Hematopoietic multipotent progenitor cell treated with erythropoietin and hydrocortisone succinate and interleukin-3 and kit ligand, for 17 days (in vitro differentiated cells): ENCODE results near the gene FGFR2.

ENCODE experiments used
- DNase-seq: peaks from one replicate; pipeline ENCODE4 v3.0.0-alpha.2; 2015; ENCODE audit warnings: low spot score

FGFR2 gene

DNA sequence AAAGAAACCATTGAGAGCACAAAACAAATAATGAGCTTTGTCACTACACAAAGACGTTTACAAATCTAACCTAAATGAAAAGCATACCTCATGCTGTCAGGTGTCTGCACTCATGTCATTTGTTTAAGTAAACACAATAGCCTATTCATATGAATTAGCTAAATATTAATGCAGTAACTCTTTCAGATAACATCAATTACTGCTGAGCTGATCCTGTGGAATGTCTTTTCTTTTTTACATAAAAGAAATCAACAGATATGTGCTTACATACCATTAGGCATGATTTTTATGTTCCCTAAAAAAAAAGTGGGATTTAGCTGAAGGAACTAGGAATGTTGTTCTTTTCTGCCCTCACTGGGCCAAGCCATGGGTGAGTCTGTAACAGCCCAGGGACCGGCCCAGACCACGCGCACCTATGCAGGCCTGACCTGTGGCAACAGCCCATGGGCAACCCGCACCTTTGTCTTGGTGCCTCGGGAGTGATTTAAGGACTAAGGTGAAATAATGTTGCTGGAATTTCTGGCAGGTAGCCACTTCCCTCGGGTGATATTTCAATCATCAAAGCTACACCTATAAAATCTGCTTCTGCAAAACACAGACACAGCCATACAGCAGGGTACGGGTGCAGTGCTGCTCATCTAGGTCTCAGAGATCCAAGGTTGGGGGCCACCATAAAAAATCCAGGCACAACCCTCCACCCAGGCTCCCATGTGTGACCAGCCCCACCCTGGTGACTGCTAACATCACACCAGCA, 44.6 kb downstream of the FGFR2 start:
- no peak for DNase-seq

DNA sequence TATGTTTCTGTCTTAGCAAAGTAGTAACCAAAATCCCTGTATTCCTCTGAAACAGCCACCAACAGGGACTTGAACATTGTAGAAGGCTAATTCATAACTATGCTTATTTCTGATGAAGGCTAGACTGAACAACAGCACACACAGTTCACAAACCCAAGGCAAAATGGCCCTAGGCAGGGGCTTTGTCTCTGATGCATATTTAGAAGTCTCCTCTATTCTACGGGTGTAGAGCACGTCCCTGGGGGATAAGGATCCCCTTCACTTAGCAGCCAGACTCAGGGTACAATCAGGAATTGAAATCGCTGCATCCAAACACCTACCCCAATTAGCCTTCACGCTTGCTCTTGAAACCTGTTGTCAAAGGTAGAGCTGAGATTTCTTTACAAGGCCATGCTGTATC, 45.5 kb downstream of the FGFR2 start:
- no peak for DNase-seq

GRCh38 chr10:121551210-121551885, 46.9 kb downstream of the FGFR2 start:
- DNase-seq, result no peak

- DNase-seq, result no peak
Measured at GRCh38 chr10:121544301-121544869, 53.9 kb downstream of the FGFR2 start.

- DNase-seq, result no peak
Measured at GRCh38 chr10:121543545-121543944, 54.7 kb downstream of the FGFR2 start.

- DNase-seq, result no peak
Measured at GRCh38 chr10:121541450-121542120, 56.7 kb downstream of the FGFR2 start.

DNA sequence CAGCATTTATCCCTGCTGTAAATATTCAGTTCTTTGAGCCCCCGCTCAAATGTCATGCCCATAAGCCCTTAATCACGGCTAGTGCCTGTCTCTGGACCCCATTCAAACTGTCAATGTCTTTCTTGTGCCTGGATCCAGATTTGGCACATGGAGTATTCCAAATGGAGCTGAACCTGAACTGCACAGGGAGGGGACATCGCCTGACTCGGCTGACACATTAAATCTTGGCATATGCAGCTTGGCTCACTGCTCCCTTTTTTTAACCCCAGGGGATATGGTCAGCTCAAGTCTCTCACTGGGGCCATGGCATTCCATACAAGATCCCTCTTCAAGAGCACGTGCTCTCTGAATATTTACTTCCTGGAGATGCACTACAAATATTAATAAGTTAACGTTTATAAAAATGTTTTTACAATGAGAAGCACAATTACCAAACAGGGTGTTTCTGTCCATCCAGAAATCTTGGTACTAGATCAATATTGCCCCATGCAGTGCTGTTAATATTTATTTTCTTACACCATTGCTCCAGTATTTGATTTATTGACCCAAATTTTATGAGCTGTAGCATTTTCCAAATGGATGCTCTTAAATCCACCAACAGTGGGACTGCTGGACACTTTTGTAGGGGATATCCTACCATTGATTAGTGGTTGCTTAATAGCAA, 57.4 kb downstream of the FGFR2 start:
- no peak for DNase-seq

DNA sequence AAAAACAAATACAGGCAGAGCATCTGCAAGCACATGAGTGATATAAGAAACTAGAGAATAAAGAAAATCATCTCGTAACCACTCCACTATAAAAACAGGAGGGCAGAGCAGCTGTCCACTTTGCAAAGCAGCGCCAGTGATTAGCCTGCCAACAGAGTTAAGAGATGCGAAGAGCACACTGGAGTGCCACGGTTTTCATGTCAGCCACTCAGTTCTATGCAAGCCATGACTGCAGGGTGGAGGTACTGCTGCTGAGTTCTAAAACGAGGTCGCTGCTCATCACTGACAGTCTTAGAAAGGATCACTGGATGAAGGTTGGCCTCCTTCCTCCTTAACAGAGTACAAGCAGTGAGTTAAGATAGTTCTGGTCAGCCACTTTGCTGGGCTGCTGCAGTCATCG, 58.5 kb downstream of the FGFR2 start:
- DNase-seq, result no peak

DNA sequence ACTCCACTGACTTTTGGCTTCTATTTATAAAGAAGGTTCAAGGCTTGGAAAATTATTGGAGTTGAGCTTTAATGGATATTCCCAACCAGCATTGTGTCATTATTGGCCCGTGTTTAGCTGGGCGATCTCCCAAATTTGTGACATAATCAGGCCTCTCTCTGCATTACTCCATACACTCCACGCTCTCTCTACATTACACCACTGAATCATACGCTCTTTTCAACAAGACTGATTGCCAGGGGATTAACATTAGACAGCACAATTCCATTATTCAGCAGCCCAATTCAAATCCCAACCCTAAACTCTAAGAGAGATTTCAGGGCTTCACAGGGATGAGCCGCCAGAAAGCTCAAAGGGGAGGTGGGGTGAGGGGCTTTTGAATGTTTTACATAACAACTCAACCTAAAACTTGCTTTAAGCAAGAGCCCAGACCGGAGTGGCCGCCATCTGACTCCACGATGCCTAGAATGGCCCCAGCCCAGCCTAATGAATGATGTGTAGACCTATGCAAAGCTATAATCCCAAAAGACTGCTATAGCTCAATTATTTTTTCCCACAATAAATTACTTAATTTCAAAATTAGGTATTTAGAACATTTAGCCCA, 61.8 kb downstream of the FGFR2 start:
- DNase-seq, result no peak

- DNase-seq, result no peak
Measured at GRCh38 chr10:121535381-121535780, 62.9 kb downstream of the FGFR2 start.

DNA sequence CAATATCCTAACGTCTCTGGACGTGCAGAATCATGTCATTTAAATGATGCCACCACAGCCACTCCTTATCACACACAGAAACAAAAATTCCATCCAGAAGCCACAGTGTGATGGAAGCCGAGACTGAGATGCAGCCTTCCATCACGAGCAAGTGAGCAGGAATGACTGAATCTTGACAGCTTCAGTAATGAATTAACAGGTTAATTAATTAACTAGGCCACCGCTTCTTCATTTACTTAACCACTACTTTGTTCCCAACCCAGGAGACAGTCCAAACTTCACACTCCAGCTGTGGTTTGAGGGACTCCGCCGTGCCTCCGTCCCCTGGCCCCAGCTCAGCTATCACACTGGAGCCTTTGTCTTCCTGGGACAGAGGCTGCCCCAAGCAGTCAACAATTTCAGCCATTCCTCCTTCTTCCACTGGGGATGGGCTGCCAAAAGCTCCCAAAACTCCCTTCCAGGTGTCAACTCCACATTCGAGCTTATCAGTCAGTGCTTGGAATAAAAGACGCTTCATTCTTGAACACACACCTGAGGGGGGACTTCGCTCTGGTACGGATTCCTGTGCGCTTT, 65.9 kb downstream of the FGFR2 start:
- DNase-seq, result no peak

DNA sequence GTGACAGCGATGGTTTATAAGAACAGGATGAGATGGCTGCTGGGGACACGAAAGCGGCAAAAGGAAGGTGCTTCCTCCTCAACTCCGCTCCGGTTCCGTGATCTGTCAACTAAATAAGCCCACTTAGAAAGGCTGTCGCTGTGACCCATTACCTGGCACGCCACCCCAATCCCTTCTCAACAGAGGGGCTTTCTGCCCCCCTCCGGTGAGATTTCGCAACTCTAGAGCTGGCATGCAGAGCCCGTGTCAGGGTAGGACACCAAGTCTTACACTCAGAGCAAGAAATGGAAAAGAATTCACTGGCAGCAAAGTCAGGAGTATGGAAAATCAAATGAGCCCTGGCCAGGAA, 66.4 kb downstream of the FGFR2 start:
- DNase-seq, result no peak

GRCh38 chr10:121531076-121531829, 67.0 kb downstream of the FGFR2 start:
- DNase-seq, result no peak

DNA sequence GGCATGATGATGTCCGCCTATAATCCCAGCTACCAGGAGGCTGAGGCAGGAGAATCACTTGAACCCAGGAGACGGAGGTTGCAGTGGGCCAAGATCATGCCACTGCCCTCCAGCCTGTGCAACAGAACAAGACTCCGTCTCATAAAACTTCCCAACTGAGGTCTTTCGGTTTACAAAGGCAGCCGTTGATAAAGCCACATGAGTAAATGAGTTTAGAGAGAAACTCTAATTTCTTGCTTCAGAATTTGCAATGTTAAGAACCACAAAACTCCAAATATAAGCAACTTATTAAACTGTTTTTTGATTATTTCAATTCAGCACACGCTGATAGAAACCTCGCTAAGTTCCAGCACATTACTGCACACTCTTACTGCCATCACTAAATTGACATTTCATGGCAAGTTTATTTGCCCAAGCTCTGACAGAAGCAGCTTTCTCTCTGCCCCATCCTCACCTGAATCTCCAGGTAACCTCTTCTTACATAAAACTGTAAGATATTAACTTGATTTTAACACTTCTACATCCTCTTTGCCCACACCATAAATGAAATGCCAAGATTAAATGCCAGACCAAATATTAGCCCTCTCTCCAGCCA, 67.7 kb downstream of the FGFR2 start:
- no peak for DNase-seq

DNA sequence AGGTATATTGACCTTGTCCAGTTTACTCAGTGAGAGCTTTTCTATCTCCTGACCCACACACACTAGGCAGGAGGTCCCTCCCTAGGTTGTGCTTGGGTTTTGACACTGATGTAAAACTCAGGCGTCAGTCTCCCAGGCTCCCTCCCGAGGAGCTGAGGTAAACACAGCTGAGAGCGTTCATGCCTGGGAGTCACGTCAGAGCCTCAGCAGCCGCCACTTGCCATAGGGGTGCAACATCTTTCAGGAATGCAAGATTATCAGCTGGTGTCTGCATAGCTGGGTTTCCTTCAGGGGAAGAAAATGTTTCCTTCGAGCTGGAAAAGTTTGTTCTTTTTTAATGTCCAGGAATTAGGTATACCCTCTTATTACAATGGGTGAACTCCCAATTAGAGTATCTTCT, 70.6 kb downstream of the FGFR2 start:
- DNase-seq, result no peak

GRCh38 chr10:121526801-121527221, 71.4 kb downstream of the FGFR2 start:
- no peak for DNase-seq

DNA sequence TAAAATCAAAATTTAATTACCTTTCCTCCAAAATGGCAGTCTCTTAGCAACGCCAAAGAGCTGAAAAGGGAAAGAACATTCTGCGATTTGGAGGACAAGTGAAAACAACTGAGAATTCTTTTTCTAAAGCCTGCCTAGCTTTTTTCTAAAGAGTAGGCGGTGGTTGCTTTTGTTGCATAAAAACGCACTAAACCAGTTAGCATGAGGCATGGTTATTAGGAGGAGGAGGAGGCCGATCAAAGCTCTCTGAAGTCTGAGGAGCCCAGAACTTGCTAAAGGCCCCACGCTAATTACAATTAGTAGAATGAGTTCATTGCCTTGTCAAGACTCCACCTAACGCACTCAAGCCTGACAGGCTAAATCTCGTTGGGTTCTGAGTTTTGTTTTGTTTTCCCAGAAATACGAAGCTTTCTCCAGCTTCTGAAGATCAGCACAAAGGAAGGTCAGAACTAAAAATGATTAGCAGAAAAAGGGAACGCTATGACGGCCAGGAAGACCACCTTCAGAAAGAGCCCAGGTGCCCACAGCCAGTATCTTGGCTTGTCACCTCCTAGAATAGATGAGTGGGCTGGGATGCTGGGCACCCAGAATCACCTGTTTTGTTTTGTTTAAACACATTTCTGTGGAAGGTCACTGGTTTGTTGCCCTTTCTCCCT, 72.0 kb downstream of the FGFR2 start:
- no peak for DNase-seq

GRCh38 chr10:121525251-121526134, 72.8 kb downstream of the FGFR2 start:
- DNase-seq, result no peak
